Vagina (tissue), 2 donors: Measurements from ENCODE around the gene PPFIBP2.

Experiments
- CTCF ChIP-seq, 3 experiments: fragments of 450-650 bp in 2 of 3; fragments of 200-600 bp in 1 of 3; sonication (generic) in 1 of 3; IDR thresholded peaks; one replicate each; pipeline ENCODE4 v1.5.1; 2017 to 2019; ENCODE audit warnings: antibody characterized with exemption in 3 of 3, mild to moderate bottlenecking in 2 of 3, moderate library complexity in 2 of 3
- POLR2A ChIP-seq, 2 donors: fragments of 450-650 bp; IDR thresholded peaks; one replicate each; pipeline ENCODE4 v1.6.1; 2017; ENCODE audit warnings: antibody characterized with exemption in 2 of 2, mild to moderate bottlenecking in 2 of 2, moderate library complexity in 2 of 2

GRCh38 chr11:7689239-7689638 lies 175.4 kb downstream of the PPFIBP2 start:
- TF ChIP-seq POLR2A (IDR thresholded peaks at IDR 0.05), result no peak
- no peak for TF ChIP-seq CTCF (IDR thresholded peaks at IDR 0.05)
